OCI-LY7 (cell line): ENCODE data around the gene C9orf153. TPM values are rescaled to one million over a fixed set of nuclear protein-coding genes. Genes with fewer than 3 reads are reported as not detected.

ENCODE experiments used
- BruUV-seq: library from RNA; stranded (reverse); fragments of 400-500 nt; replicated peaks from 2 replicates; lab custom pipeline; 2021; lab: Mats Ljungman, UMichigan
- CTCF ChIA-PET: fragments of 300-600 bp; sonication (Branson Sonifier 250); formaldehyde crosslinking; loops from one replicate; lab custom pipeline; 2022; ENCODE audit warnings: antibody characterized with exemption; ENCODE audit not compliant: unreplicated experiment; lab: Charles Lee
- POLR2A ChIA-PET: fragments of 300-600 bp; sonication (Branson Sonifier 250); formaldehyde crosslinking; loops from one replicate; lab custom pipeline; 2022; ENCODE audit warnings: antibody characterized with exemption; lab: Charles Lee
- DNase-seq: peaks from one replicate; pipeline ENCODE4 v3.0.0-alpha.2; 2015; ENCODE audit warnings: low spot score
- H2AFZ ChIP-seq: fragments of 200-600 bp; sonication (generic), shearing (Covaris generic); 2 replicates; pipeline ENCODE4 v1.6.1; 2014; ENCODE audit warnings: mild to moderate bottlenecking, antibody characterized with exemption, low read length, moderate library complexity
- H3K27ac ChIP-seq: fragments of 200-600 bp; sonication (generic); 2 replicates; pipeline ENCODE4 v1.5.1; 2014; ENCODE audit warnings: mixed run types, low read depth, mild to moderate bottlenecking, moderate library complexity, low read length, inconsistent platforms; ENCODE audit not compliant: poor library complexity, severe bottlenecking
- H3K36me3 ChIP-seq: fragments of 200-600 bp; sonication (generic); 2 replicates; pipeline ENCODE4 v1.6.1; 2014; ENCODE audit warnings: mild to moderate bottlenecking, antibody characterized with exemption, low read length, moderate library complexity, mixed read lengths; ENCODE audit not compliant: insufficient read depth
- H3K4me1 ChIP-seq: fragments of 200-600 bp; sonication (generic); 2 replicates; pipeline ENCODE4 v1.5.1; 2014; ENCODE audit warnings: mild to moderate bottlenecking, low read length; ENCODE audit not compliant: insufficient read depth, poor library complexity, severe bottlenecking
- H3K4me2 ChIP-seq: fragments of 200-600 bp; sonication (generic); 2 replicates; pipeline ENCODE4 v1.6.1; 2014; ENCODE audit warnings: mild to moderate bottlenecking, low read length
- H3K4me3 ChIP-seq: fragments of 200-600 bp; sonication (generic); 2 replicates; pipeline ENCODE4 v1.5.1; 2014; ENCODE audit warnings: mild to moderate bottlenecking, low read depth, low read length; ENCODE audit not compliant: poor library complexity, severe bottlenecking
- H3K79me2 ChIP-seq: fragments of 200-600 bp; sonication (generic); 2 replicates; pipeline ENCODE4 v1.6.1; 2016; ENCODE audit warnings: low read depth, mild to moderate bottlenecking, low read length, moderate library complexity, mixed read lengths; ENCODE audit not compliant: insufficient read depth
- H3K9me2 ChIP-seq: fragments of 200-600 bp; sonication (generic); 2 replicates; pipeline ENCODE4 v1.6.1; 2016; ENCODE audit warnings: mild to moderate bottlenecking, low read length, mixed read lengths; ENCODE audit not compliant: insufficient read depth
- H3K9me3 ChIP-seq: fragments of 200-600 bp; sonication (generic); 2 replicates; pipeline ENCODE4 v1.6.1; 2014; ENCODE audit warnings: mild to moderate bottlenecking, mixed run types, low read length, mixed read lengths
- H4K20me1 ChIP-seq: fragments of 200-600 bp; sonication (generic); 2 replicates; pipeline ENCODE4 v1.6.1; 2014; ENCODE audit warnings: mild to moderate bottlenecking, antibody characterized with exemption, low read length, moderate library complexity, mixed read lengths; ENCODE audit not compliant: insufficient read depth
- CTCF ChIP-seq: fragments of 200-600 bp; sonication (generic); conservative IDR thresholded peaks from 2 replicates; pipeline ENCODE4 v1.5.1; 2014; ENCODE audit warnings: mild to moderate bottlenecking, antibody characterized with exemption, low read length, moderate library complexity, mixed read lengths
- EZH2phosphoT487 ChIP-seq: fragments of 200-600 bp; sonication (generic); IDR thresholded peaks from 2 replicates; pipeline ENCODE4 v1.6.1; 2018; ENCODE audit warnings: low read depth, borderline replicate concordance, mild to moderate bottlenecking, mixed run types, antibody characterized with exemption, low read length, moderate library complexity, mixed read lengths
- intact Hi-C: fragments of 100-400 bp; cut with micrococcal nuclease; formaldehyde crosslinking; loops from one replicate; pipeline ENCODE4 v1.10.0; 2022; ENCODE audit not compliant: unreplicated experiment
- total RNA-seq, 2 experiments: library from RNA; depleted of rRNA in 1 of 2; stranded (reverse); fragments of >200 nt in 1 of 2; shearing (Covaris generic) in 1 of 2; gene quantifications; 2 replicates each; pipeline ENCODE4 v1.2.3, GENCODE V29; 2014 to 2022

C9orf153 gene
- total RNA-seq, 2 experiments from 2014 or later: 0.16 to 0.27 TPM

GRCh38 chr9:86222667-86223066 lies 36.8 kb downstream of the C9orf153 start:
- POLR2A ChIA-PET: no interaction called here
- no TSS peak for BruUV-seq

GRCh38 chr9:86219606-86220005 lies 39.9 kb downstream of the C9orf153 start:
- no peaks in the 10 kb centered on the region for H3K9me2 ChIP-seq
- DNase-seq: no peak
- H4K20me1 ChIP-seq: no peaks in the 10 kb centered on the region
- BruUV-seq: no TSS peak
- ChIA-PET CTCF (no interaction called here), POLR2A (no interaction called here)
- no peaks in the 10 kb centered on the region for H3K36me3 ChIP-seq
- no peak overlapping the region for H3K27ac ChIP-seq
- no peak for TF ChIP-seq EZH2phosphoT487
- no peak for TF ChIP-seq CTCF
- no peak overlapping the region for H2AFZ ChIP-seq
- intact Hi-C loops: no loop called here
- H3K79me2 ChIP-seq: no peaks in the 10 kb centered on the region
- H3K4me1 ChIP-seq: no peaks in the 10 kb centered on the region
- H3K4me2 ChIP-seq: no peak overlapping the region
- no peak overlapping the region for H3K4me3 ChIP-seq
- H3K9me3 ChIP-seq: no peaks in the 10 kb centered on the region

More at GRCh38 chr9:86222667-86223066, 36.8 kb downstream of the C9orf153 start:
- H3K27ac ChIP-seq: no peak overlapping the region
- no peaks in the 10 kb centered on the region for H3K9me2 ChIP-seq
- H3K9me3 ChIP-seq: no peaks in the 10 kb centered on the region
- H3K4me2 ChIP-seq: no peak overlapping the region
- intact Hi-C loops: no loop called here
- no peak for TF ChIP-seq CTCF
- no peak for TF ChIP-seq EZH2phosphoT487
- no peaks in the 10 kb centered on the region for H3K4me1 ChIP-seq
- H3K79me2 ChIP-seq: no peaks in the 10 kb centered on the region
- no peak overlapping the region for H3K4me3 ChIP-seq
- H3K36me3 ChIP-seq: no peaks in the 10 kb centered on the region
- no peak for DNase-seq
- H2AFZ ChIP-seq: no peak overlapping the region
- CTCF ChIA-PET: no interaction called here
- no peaks in the 10 kb centered on the region for H4K20me1 ChIP-seq

- H3K27ac ChIP-seq: no peak overlapping the region
- no peaks in the 10 kb centered on the region for H3K9me3 ChIP-seq
- intact Hi-C loops: no loop called here
- H3K36me3 ChIP-seq: no peaks in the 10 kb centered on the region
- H2AFZ ChIP-seq: no peak overlapping the region
- H3K79me2 ChIP-seq: no peaks in the 10 kb centered on the region
- CTCF ChIA-PET: no interaction called here
- no peaks in the 10 kb centered on the region for H3K4me1 ChIP-seq
- POLR2A ChIA-PET: interaction anchor here (0.6 kb wide), 1 partner anchor 8 kb away, joined by 3 read pairs; no protein-coding TSS in a partner anchor
- no TSS peak for BruUV-seq
- H4K20me1 ChIP-seq: no peaks in the 10 kb centered on the region
- TF ChIP-seq EZH2phosphoT487 (no peak), CTCF (no peak)
- H3K9me2 ChIP-seq: no peaks in the 10 kb centered on the region
- no peak overlapping the region for H3K4me2 ChIP-seq
- H3K4me3 ChIP-seq: no peak overlapping the region
- no peak for DNase-seq
These were observed 42.2 kb downstream of the C9orf153 start for GRCh38 chr9:86217076-86217755.
